T-helper 2 cell treated with Interferon-gamma antibody and Interleukin-4, amounts not matched to agents 100 ng/mL and 5 ng/mL, for 36 hours (primary cell): ENCODE data around the gene ABHD17C. TPM values are rescaled to one million over a fixed set of nuclear protein-coding genes. Genes with fewer than 3 reads are reported as not detected.
"Not testable (repeated sequence)": the region's sequence is repeated elsewhere in the genome, so short reads cannot be mapped to it uniquely, and the experiment has no call there.

Experiments used
- intact Hi-C: fragments of 100-400 bp; cut with micrococcal nuclease; formaldehyde crosslinking; loops from one replicate; pipeline ENCODE4 v1.15.1; 2023
- total RNA-seq: library from RNA; stranded (reverse); gene quantifications from 2 replicates; pipeline ENCODE4 v1.2.3, GENCODE V29; 2022

The ABHD17C gene
- total RNA-seq, 1 donor from 2014 or later: 3.7 TPM

DNA sequence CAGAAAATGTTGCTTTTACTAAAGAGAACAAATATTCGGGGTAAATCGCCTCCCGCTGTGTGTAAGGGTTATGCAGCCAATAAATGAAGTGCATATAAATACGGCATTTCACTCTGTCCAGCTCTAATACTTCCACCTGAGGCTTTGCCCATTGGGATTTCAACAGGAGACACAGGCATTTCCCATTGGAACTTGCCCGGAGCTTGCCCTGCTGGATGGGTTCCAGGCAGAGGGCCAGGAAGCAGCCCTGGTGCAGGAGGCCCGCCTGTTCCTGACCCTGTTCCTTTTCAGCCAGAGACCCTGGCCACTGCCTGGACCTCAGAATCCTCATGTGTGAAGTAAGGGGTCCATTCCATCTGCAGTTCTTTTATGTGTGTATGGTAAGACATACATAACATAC is 66.6 kb downstream of the ABHD17C start:
- intact Hi-C loops: no loop called here

DNA sequence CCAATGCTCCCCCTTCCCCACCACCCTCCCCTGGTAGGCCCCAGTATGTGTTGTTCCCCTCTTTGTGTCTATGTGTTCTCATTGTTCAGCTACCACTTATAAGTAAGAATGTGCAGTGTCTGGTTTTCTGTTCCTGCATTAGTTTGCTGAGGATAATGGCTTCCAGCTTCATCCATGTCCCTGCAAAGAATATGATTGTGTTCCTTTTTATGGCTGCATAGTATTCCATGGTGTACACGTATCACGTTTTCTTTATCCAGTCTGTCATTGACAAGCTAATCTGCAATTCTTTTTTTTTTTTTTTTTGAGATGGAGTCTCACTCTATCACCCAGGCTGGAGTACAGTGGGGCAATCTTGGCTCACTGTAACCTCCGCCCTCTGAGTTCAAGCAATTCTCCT is 68.1 kb downstream of the ABHD17C start:
- intact Hi-C loops: not testable (repeated sequence)

DNA sequence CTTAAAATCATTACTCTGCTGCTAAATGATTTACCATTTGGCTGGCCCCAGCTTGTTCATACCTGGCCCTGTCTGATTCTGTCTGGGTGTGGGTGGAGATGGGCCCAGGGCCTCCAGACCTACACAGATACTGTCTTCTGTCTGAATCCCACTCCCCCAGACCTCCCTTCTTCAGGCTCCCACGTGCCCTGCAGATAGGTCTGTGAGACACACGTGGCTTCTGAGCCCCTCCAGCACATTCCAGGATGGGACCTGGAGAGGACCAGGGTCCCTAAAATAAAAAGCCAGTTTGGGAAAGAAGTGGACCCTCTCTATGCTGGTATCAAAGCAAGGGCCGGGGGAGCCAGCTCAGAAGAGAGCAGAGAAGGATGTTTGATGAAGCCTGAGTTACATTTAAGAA is 69.4 kb downstream of the ABHD17C start:
- intact Hi-C loops: no loop called here

DNA sequence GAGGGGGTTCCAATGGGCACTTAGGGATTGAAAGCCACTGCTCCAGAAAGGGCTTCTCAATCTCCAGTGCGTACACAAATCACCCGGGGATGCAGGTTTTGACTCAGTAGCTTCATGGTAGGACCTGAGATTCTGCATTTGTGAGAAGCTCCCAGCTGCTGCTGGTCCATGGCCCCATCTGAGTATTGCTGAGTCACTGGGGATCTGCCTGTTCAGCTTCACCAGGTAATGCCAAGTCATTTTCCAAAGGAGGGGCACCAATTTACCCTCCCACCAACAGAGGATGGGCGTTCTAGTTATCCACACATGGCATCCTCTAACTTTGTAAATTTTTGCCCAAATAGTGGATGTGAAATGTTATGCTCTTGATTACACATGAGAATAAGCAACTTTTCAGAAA is 71.2 kb downstream of the ABHD17C start:
- intact Hi-C loops: no loop called here

DNA sequence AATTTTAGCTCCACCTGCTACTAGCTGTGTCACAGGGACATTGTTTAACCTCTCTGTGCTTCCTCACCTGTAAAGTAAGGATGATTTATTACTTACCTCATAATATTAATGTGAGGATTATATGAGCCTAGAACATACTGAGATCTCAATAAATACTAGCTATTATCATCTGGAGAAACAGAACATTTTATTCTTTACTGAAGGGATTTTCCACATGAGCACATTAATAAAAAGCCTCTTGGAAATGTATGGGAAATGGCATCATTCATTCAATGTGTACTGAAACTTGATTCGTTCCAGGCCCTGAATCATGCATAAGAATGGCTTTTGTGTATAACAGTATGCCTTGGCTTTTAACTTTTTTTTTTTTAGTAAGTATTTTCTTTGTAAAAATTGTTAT is 73.0 kb downstream of the ABHD17C start:
- intact Hi-C loops: no loop called here

DNA sequence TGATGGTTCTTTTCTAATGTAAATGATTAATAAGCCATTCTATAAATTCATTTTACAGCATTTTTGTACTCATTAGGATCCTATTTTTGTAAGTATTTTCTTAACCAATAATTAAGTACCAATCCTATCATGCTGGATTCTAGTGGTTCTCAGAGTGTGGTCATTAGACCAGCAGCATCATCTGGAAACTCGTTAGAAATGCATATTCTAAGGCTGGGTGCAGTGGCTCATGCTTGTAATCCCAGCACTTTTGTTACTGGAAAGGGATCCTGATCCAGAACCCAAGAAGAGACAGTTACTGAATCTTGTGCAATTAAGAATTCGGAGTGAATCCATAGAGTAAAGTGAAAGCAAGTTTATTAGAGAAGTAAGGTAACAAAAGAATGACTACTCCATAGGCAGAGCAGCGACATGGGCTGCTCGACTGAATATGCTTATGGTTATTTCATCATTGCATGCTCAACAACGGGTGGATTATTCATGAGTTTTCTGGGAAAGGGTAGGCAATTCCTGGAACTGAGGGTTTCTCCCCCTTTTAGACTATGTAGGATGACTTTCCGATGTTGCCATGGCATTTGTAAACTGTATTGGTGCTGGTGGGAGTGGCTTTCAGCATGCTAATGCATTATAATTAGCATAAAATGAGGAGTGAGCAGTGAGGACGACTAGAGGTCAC is 74.2 kb downstream of the ABHD17C start:
- intact Hi-C loops: no loop called here

DNA sequence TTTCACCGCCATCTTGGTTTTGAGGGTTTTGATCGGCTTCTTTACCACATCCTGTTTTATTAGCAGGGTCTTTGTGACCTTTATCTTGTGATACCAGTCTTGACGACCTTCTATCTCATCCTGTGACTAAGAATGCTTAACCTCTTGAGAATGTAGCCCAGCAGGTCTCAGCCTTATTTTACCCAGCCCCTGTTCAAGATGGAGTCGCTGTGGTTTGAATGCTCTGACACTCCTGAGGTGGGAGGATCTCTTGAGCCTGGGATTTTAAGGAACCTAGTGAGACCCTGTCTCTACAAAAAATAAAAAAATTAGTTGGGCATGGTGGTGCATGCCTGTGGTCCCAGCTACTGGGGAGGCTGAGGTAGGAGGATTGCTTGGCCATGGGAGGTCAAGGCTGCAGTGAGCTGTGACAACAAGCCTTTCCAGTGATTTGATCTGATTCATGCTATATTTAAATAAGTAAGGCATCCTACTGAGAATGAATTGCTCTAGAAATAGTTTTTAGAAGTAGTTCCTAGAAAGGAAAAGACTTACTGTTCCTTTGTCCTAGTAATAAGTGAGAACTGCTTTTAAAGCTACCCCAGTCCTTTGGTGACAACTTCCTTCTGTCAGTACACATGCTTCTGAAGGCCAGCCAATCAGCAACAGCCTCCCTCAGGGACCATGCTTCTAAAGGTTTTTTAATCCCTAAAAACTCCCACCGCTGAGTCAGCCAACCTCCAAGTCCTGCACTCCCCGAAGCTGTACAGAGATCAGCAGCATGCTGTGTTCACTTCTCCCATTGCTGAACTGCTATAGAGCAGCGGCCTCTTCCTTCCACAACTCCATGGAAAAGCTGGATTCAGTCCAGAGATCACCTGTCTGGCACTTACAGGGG is 75.0 kb downstream of the ABHD17C start:
- intact Hi-C loops: no loop called here

DNA sequence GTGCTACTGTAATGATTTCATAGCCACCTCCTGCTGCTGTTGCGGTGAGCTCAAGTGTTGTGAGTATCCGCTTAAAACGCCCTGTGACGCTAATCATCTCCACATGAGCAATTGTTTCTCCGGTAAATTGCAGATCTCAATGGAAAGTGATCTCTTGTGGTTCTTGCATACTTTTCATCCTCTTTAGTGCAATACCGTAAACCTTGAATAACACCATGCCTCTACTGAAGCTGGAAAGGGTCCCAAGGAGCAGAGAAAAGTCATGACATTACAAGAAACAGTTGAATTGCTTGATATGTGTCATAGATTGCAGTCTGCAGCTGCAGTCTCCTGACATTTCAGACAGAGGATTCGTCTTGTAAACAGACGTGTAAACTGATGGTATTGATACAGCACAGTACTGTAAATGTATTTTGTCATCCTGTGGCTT is 78.0 kb downstream of the ABHD17C start:
- intact Hi-C loops: no loop called here

DNA sequence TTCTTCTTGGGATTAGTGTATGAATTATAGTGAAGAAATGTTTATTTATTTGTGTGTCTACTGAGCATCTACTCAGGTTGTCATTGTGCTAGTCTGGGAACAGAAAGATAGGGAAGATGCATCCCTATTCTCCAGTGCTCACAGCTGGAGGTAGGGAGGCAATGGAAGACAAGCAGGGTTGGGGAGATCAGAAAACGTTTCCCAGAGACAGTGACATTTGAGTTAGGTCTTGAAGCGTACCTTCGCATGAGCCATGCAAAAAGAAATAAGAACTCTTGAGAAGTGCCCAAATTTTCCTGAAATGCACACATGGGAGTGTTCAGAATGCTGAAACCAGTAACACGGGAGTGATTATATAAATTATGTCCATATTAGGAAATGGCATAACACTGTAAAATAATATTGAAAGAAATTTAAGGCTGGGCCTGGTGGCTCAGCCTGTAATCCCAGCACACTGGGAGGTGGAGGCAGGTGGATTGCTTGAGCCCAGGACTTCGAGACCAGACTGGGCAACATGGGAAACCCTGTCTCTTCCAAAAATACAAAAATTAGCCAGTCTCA is 78.8 kb downstream of the ABHD17C start:
- intact Hi-C loops: no loop called here

DNA sequence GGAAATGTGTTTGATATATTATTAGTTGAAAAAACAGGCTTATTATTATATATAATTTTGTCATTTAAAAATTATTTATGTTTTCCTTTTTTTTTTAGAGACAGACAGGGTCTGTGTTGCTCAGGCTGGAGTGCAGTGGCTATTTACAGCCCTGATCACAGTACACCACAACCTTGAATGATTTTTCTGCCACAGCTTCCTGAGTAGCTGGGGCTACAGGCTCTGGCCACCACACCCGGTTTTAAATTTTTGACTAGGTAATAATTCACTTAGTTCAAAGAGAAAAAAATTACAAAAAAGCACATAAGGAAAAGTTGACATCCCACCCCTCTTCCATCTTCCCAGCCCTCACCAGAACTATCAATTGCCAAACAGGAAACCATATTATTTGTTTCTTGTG is 79.4 kb downstream of the ABHD17C start:
- intact Hi-C loops: no loop called here

DNA sequence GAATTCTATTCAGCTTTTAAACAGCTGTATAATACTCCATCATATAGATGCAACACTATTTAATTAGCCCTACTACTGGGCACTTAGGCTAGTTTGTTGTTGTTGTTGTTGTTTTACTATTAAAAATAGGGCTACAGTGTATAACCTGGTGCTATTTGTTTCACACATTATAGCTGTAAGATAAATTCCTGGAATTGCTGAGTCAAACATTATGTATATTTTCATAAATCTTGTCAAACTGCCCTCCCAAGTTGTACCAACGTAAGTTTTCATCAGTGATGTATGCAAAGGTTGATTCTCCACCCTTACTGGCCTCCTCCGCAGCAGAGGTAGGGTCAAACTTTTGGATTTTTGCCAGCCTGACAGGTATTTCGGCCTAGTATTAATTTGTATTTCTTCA is 80.2 kb downstream of the ABHD17C start:
- intact Hi-C loops: loop anchor here (5.0 kb wide), 2 partner anchors 78 to 208 kb away; partner anchors contain the start of gene ABHD17C

DNA sequence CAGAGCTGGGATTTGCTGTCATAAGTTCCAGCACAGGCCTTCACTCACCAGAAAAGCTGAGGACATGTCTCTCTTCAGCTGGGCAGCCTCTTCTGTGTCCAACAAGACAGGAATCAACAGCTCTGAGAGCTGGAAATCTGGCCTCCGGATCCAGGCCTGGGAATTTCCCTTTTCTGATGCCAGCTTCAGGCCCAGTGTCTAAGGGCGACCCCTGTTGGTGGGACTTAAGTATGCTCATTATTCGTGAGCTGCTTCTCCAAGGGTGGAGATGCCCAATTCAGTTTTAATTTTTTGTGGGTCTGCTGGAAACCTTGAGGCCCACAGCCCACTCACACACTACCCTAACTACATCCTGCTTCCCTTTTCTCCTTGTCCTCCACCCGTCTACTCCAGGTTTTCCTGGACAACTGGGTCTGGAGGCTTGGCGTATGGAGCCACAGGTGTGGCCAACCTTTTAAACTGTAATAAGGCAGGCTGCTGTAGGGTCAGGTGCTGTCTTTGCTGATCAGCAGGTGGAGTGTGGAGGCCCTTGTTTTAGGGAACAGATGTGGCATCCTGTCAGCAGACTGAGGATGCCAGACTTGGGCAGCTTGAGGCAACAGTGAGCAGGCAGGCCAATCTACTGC is 81.4 kb downstream of the ABHD17C start:
- intact Hi-C loops: loop anchor here (1.0 to 5.0 kb wide), 4 partner anchors 79 to 321 kb away; partner anchors contain the start of gene ABHD17C

DNA sequence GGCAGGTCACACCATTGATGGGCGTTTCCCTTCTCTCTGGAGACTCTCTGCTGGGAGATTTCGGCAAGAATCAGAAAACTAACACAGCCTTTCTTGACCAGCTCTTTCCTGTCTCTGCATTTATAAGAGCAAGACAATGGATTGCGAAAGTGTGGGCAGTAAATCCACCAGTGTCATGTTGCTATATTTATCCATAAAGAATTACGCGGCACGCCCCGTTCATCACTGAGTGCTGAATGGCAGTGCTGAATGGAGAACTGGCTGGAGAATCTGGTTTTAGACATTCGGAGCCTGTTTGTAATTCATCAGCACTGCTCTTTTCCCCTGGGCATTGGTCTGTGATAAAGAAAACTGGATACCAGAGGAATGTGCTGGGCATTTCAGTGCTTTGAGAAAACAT is 82.0 kb downstream of the ABHD17C start:
- intact Hi-C loops: loop anchor here (5.0 kb wide), 2 partner anchors 80 to 210 kb away; partner anchors contain the start of gene ABHD17C

DNA sequence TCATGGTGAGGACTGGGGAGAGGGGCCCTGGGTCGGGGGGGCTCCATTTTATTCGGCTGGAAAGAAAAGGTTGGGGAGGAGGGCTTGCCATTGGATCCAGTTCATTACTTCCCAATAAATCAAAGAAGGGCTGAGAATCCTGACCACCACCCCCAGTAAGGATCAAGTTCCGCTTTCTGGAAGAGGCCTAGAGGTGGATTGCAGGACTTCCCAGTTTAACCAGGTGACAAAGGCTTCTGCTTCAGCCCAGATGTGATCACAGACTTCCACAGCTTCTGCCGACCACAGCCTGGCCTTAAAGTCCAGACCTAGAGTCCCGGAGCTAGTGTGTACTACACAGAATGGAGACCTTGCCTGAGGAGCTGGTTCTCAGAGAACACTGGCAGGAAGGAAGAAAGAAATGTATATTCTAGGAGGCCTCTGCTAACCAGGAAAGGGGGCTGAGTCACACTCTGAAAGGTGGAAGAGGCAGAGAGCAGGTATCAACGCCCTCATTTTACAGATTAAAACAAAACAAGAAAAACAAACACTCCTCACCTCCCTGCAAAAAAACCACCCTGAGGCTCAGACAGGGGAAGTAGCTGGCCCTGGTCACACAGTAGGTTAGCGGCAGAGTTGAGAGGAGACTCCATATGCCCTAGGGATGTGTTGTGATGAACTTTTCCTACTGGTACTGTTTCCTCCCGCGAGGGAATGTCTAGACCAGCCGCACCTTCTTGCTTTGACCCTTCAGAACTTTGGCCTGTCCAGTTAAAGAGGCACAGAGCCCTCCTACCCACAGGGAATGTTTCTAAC is 82.9 kb downstream of the ABHD17C start:
- intact Hi-C loops: loop anchor here (5.0 kb wide), 2 partner anchors 81 to 211 kb away; partner anchors contain the start of gene ABHD17C

DNA sequence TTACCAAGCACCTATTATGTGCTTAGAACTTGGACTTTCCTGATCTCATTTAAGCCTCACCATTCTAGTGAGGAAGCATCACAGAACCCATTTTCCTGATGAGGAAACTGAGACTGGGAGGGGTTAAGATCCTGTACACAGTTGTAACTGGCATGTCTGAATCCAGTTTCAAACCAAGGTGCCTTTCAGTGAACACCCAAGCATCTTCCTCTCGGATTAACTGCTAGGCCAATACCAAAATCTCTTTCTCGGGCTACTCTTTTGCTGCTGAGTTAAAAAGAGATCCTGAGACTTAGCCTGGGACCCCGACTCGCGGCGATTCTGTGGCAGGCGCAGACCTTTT is 83.5 kb downstream of the ABHD17C start:
- intact Hi-C loops: loop anchor here (5.0 kb wide), 2 partner anchors 81 to 211 kb away; partner anchors contain the start of gene ABHD17C

DNA sequence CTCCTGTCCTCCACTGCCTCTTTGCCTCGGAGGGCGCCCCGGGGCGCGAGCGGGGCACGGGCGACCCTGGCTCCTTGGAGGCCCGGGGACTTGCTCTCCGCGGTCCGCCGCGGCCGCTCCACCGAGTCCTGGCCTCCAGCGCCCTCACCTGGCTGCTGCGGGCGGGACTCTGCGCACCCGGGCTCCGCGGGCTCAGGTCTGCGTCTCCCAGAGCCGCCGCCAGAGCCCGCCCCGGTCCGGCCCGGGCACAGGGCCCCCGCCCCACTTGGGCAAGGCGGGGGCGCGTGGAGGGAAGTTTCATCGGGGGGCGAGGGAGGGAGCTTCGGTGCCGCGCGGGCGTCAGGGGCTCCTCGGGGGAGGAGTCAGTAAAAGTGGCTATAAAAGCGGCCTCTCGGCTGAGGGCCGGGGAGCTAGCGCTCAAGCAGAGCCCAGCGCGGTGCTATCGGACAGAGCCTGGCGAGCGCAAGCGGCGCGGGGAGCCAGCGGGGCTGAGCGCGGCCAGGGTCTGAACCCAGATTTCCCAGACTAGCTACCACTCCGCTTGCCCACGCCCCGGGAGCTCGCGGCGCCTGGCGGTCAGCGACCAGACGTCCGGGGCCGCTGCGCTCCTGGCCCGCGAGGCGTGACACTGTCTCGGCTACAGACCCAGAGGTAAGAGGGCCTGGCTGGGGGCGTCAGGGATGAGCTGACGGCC is 84.0 kb downstream of the ABHD17C start, which contains the start of gene CEMIP:
Gene CEMIP (plus strand): TSS at position 407 of the 694 bp plus-strand sequence. CDS start 94,510 bp downstream, outside the sequence.
- intact Hi-C loops: loop anchor here (5.0 kb wide), 2 partner anchors 82 to 212 kb away; partner anchors contain the start of gene ABHD17C

DNA sequence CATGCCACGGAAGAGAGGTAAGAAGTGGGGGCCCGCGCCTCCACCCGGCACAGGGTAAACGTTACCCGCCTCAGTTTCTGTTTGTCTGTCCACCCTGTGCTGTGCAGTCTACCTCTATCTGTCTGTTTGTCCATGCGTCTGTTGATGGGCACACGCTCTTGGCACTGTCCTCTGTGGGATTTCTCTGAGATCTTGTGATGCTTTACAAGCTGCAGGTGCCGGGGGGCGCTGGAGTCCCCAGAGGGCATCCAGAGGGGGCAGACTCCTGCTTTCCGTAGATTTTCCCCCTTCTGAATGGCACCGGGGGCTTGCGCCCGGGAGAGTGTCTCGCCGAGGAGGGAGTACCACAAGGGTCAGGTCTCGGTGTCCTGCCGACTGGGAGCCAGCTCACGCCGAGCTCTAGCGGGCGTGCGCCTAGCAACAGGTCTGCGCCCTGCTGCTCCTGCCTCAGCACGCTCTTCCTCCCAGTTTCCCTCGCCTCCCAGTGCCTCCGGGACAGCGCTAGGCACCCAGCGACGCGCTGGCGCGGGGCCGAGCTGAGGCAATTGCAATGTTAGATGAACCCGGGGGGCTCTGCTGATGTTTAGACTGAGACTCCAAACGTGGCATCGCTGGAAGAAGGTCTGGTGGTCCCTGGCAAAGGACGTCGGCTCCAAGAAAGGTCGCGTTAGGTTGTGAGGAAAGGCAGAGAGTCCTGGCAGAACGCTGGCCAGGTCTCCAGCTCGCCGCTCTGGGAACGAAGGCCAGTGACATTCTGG is 84.7 kb downstream of the ABHD17C start:
- intact Hi-C loops: loop anchor here (5.0 to 10.0 kb wide), 3 partner anchors 83 to 485 kb away; partner anchors contain the start of gene ABHD17C

DNA sequence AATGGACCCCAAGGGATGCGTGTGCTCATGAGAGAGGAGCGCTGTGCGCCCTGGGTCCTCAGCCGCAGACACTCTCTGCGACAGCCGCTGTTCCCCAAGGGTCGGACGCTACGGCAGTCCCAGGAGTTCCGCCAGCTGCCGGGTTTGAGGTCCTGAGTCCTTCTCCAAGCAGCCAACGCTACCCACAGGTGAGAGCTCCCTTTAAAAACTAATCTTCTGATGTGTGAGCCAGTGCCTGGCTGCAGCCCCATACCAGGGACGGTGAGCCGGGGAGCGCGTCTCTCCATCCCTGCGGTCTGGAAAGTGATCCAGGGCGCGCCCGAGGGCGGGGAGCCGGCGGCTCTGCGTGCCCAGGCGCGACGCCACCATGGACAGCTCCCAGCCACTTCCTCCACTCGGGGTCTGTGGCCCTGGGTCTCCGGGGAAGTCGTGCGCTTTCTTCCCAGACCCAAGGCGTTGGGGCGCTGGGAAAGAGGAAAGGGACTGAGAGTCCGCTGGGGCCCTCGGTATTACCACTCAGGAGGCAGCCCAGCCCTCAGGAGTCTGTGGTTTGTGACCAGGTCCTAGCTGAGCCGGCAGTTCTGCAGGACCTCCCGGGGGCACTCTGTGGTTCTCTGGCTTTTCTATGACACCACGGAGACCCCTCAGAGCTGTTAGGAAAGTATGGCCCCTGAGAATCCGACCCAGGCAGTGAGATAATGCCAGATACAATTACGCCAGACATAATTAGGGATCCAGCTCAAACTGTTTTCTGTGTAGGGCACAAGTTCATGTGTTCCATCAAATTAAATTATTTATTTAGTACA is 85.5 kb downstream of the ABHD17C start:
- intact Hi-C loops: loop anchor here (10.0 kb wide), 1 partner anchor 484 kb away; no protein-coding TSS in a partner anchor
